Astrocyte of the spinal cord (primary cell): Measurements from ENCODE around the gene PJA2.
A peak's percentile ranks its signal among the peaks of the same experiment; 100 is the strongest.

Source experiments
- DNase-seq: peaks from one replicate; pipeline ENCODE4 v3.0.0; 2011; ENCODE audit warnings: low read depth, low spot score
- H3K4me3 ChIP-seq: 2 replicates; pipeline ENCODE4 v1.5.1; 2011; ENCODE audit warnings: low read depth, mild to moderate bottlenecking, low read length, moderate library complexity
- in situ Hi-C: cut with HindIII; loops from 2 replicates; pipeline ENCODE4 v1.10.0; 2017; ENCODE audit warnings: low sequenced_read_pairs
- TF ChIP-seq, protein P1 (sequence below): IDR thresholded peaks from 2 replicates; pipeline ENCODE4 v1.5.1; 2012; ENCODE audit warnings: low read depth, mild to moderate bottlenecking, low read length, inconsistent platforms

The PJA2 gene

DNA sequence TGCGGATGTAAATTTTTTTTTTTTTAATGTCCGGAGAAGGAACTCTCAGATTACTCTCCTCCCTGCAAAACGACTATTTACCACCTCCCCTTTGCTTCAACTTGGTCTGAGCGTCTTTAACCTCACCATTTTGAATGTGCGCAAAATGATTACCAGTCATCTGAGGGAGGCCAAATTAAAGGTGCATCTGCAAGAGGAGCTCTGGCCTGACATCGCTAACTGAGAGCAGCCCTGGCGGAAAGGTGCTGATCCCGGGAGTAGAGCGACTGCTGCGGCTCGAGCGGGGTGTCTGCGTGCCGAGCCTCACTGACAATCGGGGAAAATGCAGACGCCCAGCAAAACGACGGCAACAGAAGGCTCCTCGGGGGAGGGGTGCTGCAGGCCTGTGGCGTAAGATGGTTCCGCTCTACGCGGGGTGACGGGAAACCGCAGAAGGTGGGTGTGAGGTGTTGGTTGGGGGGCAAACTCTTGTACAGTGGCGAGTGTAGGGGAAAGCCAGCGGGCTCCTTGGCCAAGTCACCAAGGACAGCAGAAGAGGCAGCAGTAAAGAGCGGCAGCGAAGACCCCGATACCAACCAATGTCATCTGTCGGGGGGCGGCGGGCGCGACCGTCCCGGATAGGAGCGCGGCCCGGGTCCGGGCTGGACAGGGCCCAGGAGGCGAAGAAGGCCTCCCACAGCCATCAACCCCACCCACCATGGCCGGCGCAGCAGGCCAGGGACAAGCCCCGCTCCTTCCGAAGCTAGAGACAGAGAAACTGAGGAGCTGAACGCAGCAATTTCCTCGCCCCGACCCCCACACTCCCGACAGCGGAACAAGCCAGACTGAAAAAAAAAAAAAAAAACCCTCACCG is 557 bp downstream of the PJA2 start:
- in situ Hi-C loops: no loop called here
- TF ChIP-seq, protein P1, sequence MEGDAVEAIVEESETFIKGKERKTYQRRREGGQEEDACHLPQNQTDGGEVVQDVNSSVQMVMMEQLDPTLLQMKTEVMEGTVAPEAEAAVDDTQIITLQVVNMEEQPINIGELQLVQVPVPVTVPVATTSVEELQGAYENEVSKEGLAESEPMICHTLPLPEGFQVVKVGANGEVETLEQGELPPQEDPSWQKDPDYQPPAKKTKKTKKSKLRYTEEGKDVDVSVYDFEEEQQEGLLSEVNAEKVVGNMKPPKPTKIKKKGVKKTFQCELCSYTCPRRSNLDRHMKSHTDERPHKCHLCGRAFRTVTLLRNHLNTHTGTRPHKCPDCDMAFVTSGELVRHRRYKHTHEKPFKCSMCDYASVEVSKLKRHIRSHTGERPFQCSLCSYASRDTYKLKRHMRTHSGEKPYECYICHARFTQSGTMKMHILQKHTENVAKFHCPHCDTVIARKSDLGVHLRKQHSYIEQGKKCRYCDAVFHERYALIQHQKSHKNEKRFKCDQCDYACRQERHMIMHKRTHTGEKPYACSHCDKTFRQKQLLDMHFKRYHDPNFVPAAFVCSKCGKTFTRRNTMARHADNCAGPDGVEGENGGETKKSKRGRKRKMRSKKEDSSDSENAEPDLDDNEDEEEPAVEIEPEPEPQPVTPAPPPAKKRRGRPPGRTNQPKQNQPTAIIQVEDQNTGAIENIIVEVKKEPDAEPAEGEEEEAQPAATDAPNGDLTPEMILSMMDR: no peak
- peak overlapping the region; percentile 96 for H3K4me3 ChIP-seq
- peak; percentile 80 for DNase-seq

DNA sequence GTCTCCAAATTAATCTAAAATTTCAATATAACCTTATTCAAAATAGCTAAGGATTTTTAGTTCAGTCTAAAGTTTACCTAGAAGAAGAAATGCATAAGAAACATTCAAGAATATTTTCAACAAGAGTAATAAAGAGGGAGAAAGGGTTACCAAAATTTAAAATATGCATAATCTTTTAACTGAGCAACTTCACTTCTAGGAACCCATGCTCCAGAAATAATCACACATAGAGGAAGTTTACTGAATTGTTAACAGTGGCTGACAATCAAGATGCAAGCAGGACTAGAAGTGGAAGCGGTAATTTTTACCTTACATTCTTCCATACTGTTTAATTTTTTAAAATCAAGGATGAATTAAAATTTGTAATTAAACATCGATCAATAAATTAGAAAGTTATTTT is 1.9 kb downstream of the PJA2 start:
- no peak for DNase-seq
- in situ Hi-C loops: no loop called here
- H3K4me3 ChIP-seq: peak overlapping the region; percentile 96
- TF ChIP-seq, protein P1: no peak

DNA sequence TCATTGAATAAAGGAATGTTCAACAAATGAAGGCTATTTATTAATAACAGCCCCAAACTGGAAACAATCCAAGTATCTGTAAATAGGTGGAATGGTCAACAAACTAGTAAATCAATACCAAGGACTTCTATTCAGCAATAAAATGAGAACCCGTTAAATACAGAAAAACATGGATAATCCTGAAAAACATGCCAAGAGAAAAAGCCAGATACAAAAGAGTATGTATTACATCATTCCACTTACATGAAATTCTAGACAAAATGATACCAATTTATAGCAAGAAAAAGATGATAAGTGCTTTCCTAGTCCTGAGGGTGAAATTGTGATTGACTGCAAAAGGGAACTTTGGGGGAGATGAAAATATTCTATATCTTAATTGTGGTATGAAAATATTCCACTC is 3.1 kb downstream of the PJA2 start:
- no peak overlapping the region for H3K4me3 ChIP-seq
- TF ChIP-seq, protein P1: no peak
- no peak for DNase-seq
- in situ Hi-C loops: no loop called here

DNA sequence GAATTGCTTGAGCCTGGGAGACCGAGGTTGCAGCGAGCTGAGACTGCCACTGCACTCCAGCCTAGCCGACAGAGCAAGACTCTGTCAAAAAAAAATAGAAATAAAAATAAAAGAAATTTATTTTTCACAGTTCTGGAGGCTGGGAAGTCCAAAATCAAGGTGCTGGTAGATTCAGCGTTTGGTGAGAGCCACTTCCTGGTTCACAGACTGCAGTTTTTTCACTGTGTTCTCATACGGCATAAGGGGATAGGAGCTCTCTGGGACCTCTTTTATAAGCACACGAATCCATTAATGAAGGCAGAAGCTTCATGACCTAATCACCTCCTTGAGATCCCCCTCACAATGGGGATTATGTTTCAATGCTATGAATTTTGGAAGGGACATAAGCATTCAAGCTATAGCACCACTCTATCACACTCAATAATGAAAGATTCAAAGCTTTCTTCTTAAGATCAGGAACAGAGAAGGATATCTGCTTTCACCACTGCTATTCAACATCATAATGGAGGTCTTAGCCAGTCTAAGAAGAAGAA is 5.3 kb downstream of the PJA2 start:
- no peak overlapping the region for H3K4me3 ChIP-seq
- in situ Hi-C loops: no loop called here
- DNase-seq: no peak
- TF ChIP-seq, protein P1: no peak

DNA sequence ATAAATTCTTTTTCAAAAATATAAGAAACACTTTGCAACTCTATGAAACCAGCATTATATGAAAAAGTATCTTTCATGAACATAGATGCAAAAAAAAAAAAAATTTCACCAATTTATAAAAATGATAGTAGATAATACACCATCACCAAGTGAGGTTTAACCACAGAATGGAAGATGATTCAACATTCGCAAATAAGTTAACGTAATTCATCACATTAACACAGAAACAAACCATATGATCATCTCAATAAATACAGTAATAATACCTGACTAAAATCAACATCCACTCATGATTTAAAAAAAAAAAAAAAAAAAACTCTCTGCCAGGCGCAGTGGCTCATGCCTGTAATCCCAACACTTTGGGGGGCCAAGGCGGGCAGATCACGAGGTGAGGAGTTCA is 6.3 kb downstream of the PJA2 start:
- DNase-seq: no peak
- TF ChIP-seq, protein P1: no peak
- no peak overlapping the region for H3K4me3 ChIP-seq
- in situ Hi-C loops: no loop called here

DNA sequence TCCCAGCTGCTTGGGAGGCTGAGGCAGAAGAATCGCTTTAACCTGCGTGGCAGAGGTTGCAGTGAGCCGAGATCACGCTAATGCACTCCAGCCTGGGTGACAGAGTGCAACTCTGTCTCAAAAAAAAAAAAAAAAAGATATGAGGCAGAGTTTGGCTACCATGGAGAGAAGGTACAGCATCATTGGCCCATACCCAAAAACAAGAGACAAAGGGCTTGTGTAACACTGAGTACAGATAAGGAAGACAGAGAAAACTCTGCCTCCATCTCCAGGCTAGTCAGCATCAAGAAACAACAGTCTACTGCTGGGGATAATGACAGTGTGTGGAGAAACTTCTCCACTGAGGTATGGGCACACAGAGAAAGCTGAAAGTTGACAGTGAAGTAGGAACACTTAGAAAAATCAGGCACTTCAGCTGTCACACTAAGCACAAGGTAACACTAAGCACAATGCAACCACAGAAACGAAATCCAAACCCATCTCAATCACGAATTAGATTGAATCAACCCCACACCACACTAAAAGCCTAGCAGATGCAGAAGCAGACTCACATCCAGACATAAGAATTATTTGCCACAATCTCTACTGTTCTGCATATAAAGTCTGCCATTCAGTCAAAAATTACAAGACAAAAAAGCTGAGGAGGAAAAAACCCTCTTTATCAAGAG is 10.5 kb downstream of the PJA2 start:
- H3K4me3 ChIP-seq: no peak overlapping the region
- TF ChIP-seq, protein P1: no peak
- DNase-seq: no peak
- in situ Hi-C loops: no loop called here
